ENCODE data around the gene RHOD.

RHOD gene

DNA sequence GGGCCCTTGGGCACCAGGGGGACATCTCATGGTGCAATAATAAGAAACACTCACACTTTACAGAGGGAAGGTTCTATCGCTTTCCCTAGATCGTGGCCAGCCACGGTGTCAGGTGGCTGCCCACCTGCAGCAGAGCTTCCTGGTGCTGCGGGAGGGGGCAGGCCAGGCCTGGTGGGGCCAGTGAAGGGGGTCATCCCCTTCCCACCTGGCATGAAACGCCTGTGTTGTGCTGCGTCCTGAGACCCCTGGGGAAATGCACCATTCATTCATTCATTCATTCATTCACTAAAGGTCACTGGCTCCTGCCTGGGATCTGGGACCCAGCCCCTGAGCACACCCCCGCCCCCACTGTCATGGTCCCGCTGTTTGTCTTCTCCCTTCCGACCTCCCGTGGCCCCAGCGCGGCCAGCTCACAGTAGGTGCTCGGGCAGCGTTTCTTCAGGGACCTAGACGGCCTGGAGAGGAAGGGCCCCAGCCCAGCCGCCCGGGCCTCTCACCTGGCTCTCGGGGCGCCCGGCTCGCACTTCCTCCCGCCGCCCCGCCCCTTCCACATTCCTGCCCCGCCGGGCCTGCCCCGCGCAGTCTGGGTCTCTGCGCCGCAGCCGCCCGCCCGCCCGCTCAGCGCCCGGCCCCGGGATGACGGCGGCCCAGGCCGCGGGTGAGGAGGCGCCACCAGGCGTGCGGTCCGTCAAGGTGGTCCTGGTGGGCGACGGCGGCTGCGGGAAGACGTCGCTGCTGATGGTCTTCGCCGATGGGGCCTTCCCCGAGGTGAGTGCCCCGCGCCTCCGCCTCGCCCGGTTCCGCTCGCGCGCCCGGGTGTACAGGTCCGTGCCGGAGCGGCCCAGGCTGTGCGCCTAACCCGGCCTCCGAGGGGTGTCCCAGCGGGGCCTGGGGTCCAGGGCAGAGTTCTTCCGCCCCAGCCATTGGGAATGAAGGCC lies at the start of gene RHOD:
RHOD (plus strand) TSS at position 581 of the 938 bp plus-strand sequence; CDS start at position 637, 56 bp downstream.
- TF ChIP-seq, protein P1, sequence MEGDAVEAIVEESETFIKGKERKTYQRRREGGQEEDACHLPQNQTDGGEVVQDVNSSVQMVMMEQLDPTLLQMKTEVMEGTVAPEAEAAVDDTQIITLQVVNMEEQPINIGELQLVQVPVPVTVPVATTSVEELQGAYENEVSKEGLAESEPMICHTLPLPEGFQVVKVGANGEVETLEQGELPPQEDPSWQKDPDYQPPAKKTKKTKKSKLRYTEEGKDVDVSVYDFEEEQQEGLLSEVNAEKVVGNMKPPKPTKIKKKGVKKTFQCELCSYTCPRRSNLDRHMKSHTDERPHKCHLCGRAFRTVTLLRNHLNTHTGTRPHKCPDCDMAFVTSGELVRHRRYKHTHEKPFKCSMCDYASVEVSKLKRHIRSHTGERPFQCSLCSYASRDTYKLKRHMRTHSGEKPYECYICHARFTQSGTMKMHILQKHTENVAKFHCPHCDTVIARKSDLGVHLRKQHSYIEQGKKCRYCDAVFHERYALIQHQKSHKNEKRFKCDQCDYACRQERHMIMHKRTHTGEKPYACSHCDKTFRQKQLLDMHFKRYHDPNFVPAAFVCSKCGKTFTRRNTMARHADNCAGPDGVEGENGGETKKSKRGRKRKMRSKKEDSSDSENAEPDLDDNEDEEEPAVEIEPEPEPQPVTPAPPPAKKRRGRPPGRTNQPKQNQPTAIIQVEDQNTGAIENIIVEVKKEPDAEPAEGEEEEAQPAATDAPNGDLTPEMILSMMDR (IDR thresholded peaks at IDR 0.05; ENCODE audit: borderline replicate concordance, insufficient read depth, low read depth, low read length): no peak
- peak within 1 kb of the TSS; percentile 45 for H3K4me3 ChIP-seq (ENCODE audit: low read depth, low read length)

DNA sequence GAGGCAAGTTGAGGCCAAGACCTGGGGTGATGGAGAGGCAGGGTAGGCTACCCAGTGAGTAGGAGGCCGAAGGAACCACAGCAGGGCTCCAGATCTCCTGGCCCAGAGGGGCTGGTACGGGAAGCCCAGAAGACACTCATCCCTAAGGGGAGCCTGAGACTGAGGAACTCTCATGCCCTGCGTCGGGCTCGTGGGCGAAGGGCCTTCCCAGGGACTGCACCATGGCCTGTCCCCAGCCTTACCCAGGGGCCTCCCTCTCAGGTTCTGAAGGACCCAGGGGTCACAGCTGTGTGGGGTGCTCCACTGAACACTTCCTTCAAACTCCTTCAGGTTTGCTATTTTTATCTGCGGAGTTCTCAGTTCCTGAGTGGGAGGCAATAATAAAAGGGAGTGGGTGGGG lies 49.5 kb upstream of the RHOD start:
- TF ChIP-seq, protein P1 (IDR thresholded peaks at IDR 0.05; ENCODE audit: borderline replicate concordance, insufficient read depth, low read depth, low read length): no peak

DNA sequence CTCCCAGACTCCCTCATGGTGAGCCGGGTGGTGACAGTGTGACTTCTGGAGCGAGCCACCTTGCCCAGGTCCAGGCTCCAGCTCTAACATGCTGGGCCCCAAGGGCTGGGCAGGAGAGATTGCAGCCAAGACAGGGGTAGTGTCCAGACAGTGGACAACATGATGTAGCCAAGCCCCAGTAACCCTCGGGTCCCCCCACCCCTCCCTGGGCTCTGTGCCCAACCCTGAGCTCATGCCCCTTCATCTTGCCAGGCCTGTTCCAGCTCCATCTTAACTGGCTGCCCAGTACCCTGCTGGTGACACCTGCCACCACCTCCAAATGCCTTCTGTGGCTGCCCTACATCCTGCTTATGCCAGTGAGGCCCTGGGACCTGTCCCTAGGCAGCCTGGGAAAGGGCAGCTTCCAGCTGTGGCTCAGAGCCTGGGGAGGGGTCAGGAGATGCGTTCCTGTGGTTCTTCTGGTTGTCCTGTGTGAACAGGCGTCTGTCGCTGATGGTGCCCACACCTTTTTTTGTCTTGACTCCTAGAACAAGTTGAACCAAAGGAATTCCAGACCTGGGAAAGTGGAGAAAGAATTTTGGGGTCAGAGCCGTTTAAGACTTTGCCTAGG lies 46.2 kb upstream of the RHOD start:
- TF ChIP-seq, protein P1 (IDR thresholded peaks at IDR 0.05; ENCODE audit: borderline replicate concordance, insufficient read depth, low read depth, low read length): no peak
- H3K4me3 ChIP-seq (ENCODE audit: low read depth, low read length): no peak overlapping the region

More for the DNA sequence above, 49.5 kb upstream of the RHOD start:
- no peak overlapping the region for H3K4me3 ChIP-seq (ENCODE audit: low read depth, low read length)

GRCh38 chr11:67013511-67014045 lies 43.1 kb upstream of the RHOD start:
- no peak overlapping the region for H3K4me3 ChIP-seq (ENCODE audit: low read depth, low read length)
- TF ChIP-seq, protein P1 (IDR thresholded peaks at IDR 0.05; ENCODE audit: borderline replicate concordance, insufficient read depth, low read depth, low read length): no peak

DNA sequence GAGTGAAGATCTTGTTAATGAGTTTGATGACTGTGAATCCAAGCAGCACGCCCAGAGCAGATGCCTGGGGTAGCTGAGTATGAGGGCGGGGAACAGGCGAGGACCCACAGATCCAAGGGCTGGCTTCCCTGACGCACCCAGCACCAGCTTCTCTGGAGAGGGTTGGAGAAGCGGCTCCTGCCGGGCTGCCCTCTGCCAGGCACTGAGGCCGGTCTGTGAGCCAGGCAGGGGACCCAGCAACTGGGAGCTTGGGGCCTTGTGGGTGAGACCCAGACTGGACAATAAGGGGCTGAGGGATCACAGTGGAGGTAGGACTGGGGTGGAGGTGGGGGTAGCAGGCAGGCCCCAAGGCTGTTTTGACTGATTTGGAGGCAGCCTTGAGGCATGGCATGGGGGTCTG lies 42.3 kb upstream of the RHOD start:
- TF ChIP-seq, protein P1 (IDR thresholded peaks at IDR 0.05; ENCODE audit: borderline replicate concordance, insufficient read depth, low read depth, low read length): no peak
- no peak overlapping the region for H3K4me3 ChIP-seq (ENCODE audit: low read depth, low read length)

DNA sequence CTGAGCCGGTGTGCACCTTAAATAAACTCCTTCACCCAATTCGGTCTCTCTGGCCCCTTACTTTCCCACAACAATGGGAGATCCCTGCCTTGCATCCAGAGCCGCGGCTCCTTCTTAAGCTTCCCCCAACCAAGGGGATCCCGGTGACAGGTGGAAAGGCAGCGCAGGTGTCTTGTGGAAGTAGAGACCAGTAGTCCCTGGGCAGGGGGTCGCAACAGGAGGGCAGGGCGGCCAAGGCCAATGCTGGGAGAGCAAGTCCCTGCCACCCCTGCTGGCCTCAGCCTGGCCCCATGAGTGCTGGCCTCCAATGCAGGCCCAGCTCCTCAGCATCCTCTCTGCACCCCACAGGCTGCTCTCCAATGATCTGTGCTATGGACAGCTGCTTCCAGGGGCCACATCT lies 41.6 kb upstream of the RHOD start:
- TF ChIP-seq, protein P1 (IDR thresholded peaks at IDR 0.05; ENCODE audit: borderline replicate concordance, insufficient read depth, low read depth, low read length): no peak
- no peak overlapping the region for H3K4me3 ChIP-seq (ENCODE audit: low read depth, low read length)
